HL-60 (cell line): ENCODE measurements around the gene FALEC.

ENCODE experiments used
- GABPA ChIP-seq: IDR thresholded peaks from 2 replicates; pipeline ENCODE4 v1.6.1; 2012; ENCODE audit warnings: low read depth
- POLR2AphosphoS5 ChIP-seq: IDR thresholded peaks from 2 replicates; pipeline ENCODE4 v1.6.1; 2012; ENCODE audit warnings: low read depth
- TF ChIP-seq, protein P1 (sequence below): IDR thresholded peaks from one replicate; pipeline ENCODE4 v1.5.1; 2011; ENCODE audit warnings: low read length, control low read depth, inconsistent platforms; ENCODE audit not compliant: insufficient read depth
- TF ChIP-seq, protein P2 (sequence below): IDR thresholded peaks from 2 replicates; pipeline ENCODE4 v1.6.1; 2012; ENCODE audit warnings: low read depth; ENCODE audit not compliant: insufficient replicate concordance

DNA sequence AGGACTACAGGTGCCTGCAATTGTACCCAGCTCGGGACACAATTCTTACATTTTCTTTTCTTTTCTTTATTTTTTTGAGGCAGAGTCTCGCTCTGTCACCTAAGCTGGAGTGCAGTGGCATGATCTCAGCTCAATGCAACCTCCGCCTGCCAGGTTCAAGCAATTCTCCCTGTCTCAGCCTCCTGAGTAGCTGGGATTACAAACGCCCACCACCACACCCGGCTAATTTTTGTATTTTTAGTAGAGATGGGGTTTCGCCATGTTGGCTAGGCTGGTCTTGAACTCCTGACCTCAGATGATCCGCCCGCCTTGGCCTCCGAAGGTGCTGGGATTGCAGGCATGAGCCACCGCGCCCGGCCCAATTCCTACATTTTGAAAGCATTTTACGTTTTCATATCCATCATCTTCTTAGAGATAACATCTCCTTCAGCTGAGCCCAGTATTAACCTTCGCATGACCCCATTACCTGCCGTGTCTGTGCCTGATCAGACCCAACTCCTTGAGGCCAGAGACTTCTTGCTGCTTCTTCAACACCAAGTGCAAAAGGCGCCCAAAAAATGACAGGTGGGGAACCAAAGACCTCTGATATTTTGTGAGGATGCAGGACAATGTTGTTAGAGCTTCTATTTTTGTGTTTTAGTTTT is 30.9 kb downstream of the FALEC start:
- TF ChIP-seq, protein P1, sequence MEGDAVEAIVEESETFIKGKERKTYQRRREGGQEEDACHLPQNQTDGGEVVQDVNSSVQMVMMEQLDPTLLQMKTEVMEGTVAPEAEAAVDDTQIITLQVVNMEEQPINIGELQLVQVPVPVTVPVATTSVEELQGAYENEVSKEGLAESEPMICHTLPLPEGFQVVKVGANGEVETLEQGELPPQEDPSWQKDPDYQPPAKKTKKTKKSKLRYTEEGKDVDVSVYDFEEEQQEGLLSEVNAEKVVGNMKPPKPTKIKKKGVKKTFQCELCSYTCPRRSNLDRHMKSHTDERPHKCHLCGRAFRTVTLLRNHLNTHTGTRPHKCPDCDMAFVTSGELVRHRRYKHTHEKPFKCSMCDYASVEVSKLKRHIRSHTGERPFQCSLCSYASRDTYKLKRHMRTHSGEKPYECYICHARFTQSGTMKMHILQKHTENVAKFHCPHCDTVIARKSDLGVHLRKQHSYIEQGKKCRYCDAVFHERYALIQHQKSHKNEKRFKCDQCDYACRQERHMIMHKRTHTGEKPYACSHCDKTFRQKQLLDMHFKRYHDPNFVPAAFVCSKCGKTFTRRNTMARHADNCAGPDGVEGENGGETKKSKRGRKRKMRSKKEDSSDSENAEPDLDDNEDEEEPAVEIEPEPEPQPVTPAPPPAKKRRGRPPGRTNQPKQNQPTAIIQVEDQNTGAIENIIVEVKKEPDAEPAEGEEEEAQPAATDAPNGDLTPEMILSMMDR, result no peak
- no peak for TF ChIP-seq POLR2AphosphoS5
- TF ChIP-seq, protein P2, sequence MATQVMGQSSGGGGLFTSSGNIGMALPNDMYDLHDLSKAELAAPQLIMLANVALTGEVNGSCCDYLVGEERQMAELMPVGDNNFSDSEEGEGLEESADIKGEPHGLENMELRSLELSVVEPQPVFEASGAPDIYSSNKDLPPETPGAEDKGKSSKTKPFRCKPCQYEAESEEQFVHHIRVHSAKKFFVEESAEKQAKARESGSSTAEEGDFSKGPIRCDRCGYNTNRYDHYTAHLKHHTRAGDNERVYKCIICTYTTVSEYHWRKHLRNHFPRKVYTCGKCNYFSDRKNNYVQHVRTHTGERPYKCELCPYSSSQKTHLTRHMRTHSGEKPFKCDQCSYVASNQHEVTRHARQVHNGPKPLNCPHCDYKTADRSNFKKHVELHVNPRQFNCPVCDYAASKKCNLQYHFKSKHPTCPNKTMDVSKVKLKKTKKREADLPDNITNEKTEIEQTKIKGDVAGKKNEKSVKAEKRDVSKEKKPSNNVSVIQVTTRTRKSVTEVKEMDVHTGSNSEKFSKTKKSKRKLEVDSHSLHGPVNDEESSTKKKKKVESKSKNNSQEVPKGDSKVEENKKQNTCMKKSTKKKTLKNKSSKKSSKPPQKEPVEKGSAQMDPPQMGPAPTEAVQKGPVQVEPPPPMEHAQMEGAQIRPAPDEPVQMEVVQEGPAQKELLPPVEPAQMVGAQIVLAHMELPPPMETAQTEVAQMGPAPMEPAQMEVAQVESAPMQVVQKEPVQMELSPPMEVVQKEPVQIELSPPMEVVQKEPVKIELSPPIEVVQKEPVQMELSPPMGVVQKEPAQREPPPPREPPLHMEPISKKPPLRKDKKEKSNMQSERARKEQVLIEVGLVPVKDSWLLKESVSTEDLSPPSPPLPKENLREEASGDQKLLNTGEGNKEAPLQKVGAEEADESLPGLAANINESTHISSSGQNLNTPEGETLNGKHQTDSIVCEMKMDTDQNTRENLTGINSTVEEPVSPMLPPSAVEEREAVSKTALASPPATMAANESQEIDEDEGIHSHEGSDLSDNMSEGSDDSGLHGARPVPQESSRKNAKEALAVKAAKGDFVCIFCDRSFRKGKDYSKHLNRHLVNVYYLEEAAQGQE, result no peak
- TF ChIP-seq GABPA, result no peak
